ENCODE results near the gene POFUT1.

GRCh38 chr20:32208499-32209154, 947 bp downstream of the POFUT1 start:
- TF ChIP-seq CTCF (IDR thresholded peaks at IDR 0.05), result no peak
- no peak for TF ChIP-seq YY1 (IDR thresholded peaks at IDR 0.05; ENCODE audit: low read depth)
- TF ChIP-seq EP300 (IDR thresholded peaks at IDR 0.05; ENCODE audit: borderline replicate concordance in 1 of 2, low read depth in 1 of 2, low read length in 1 of 2), result no peak
- TF ChIP-seq MXI1 (IDR thresholded peaks at IDR 0.05; ENCODE audit: low read depth, low read length), result no peak
- no peak for TF ChIP-seq REST (IDR thresholded peaks at IDR 0.05; ENCODE audit: low read depth, low read length)
- no peak for TF ChIP-seq RAD21 (IDR thresholded peaks at IDR 0.05; ENCODE audit: low read length)
- TF ChIP-seq RFX5 (IDR thresholded peaks at IDR 0.05; ENCODE audit: low read length), result no peak
- TF ChIP-seq EZH2phosphoT487 (IDR thresholded peaks at IDR 0.05; ENCODE audit: borderline replicate concordance, low read depth), result no peak

All from SK-N-SH (cell line).